Heart left ventricle (tissue), 13 donors: ENCODE data around the gene PRR29.

Experiments
- POLR2A ChIP-seq, 2 donors: fragments of 450-650 bp; IDR thresholded peaks; one replicate each; pipeline ENCODE4 v1.6.1; 2017; ENCODE audit warnings: antibody characterized with exemption in 2 of 2, mild to moderate bottlenecking in 2 of 2, moderate library complexity in 2 of 2
- TF ChIP-seq, protein P1 (sequence below), 12 donors: fragments of 200-600 bp; sonication (generic) in 4 of 12; IDR thresholded peaks; one replicate each; pipeline versions ENCODE4 v1.5.0 to v1.8.0; 2018 to 2022; ENCODE audit warnings: antibody characterized with exemption in 12 of 12, mild to moderate bottlenecking in 5 of 12
- donor health status: ischemic (EF 13 %, LVEDD 7.1; RV severe dilation, severe dysfunction).
- donor health status: DM: no; HTN: yes; CAD: no.
- donor health status: DM: no; HTN: no; CAD: no.
- donor health status: ischemic (EF 25% LVEDD 6.9; RV normal size, moderate dysfunction).
- donor health status: ischemic (EF 25% LVEDD 5.7; RV mildly dilated, moderate dysfunction).
- donor health status: ischemic (EF 35%, LVEDD 5.7; RV mildly dilated, moderate dysfunction).
- donor health status: nonischemic (EF 11% LVEDD 7.7; RV severe dilation, severe dysfunction).
- donor health status: DM: yes; HTN: yes; CAD: no.
- donor health status: PGD.
- donor health status: ischemic (EF 29% LVEDD 5.4; RV normal size, mild dysfunction).
- donor health status: nonischemic (EF 23%, LVEDD 6.1; RV moderate dilation, normal function).

DNA sequence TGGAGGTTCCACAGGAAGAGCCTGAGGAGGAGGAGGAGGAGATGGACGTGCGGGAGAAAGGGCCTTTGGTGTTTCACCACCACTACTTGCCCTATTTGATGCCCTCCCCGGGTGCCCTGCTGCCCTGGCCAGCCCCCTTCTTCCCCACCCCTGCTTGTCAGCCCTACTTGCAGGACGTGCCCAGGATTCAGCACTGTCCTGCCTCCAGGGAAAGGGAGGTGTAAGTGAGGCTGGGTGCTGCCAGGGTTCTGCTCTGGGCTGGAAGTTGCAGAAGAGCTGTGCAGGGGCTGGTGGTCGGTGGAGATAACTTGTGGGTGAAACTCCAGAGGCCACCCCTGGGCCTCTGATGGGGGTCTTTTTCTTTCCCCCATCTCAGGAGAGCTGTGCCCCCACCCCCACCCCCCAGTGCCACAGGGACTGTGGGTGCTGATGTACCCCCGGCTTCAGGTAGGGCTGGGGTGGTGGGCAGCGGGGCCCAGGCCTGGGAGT lies 3.0 kb downstream of the PRR29 start:
- TF ChIP-seq, protein P1, sequence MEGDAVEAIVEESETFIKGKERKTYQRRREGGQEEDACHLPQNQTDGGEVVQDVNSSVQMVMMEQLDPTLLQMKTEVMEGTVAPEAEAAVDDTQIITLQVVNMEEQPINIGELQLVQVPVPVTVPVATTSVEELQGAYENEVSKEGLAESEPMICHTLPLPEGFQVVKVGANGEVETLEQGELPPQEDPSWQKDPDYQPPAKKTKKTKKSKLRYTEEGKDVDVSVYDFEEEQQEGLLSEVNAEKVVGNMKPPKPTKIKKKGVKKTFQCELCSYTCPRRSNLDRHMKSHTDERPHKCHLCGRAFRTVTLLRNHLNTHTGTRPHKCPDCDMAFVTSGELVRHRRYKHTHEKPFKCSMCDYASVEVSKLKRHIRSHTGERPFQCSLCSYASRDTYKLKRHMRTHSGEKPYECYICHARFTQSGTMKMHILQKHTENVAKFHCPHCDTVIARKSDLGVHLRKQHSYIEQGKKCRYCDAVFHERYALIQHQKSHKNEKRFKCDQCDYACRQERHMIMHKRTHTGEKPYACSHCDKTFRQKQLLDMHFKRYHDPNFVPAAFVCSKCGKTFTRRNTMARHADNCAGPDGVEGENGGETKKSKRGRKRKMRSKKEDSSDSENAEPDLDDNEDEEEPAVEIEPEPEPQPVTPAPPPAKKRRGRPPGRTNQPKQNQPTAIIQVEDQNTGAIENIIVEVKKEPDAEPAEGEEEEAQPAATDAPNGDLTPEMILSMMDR (IDR thresholded peaks at IDR 0.05): no peak
- no peak for TF ChIP-seq POLR2A (IDR thresholded peaks at IDR 0.05)
